ENCODE results near the gene PDE11A.

GRCh38 chr2:177984749-177985148 lies 87.8 kb downstream of the PDE11A start:
- no peak for TF ChIP-seq POLR2A (IDR thresholded peaks at IDR 0.05; ENCODE audit: low read length)
- TF ChIP-seq GATA1 (IDR thresholded peaks at IDR 0.05; ENCODE audit: low read depth, low read length) = no peak
